Skin of body (tissue), 2 donors: ENCODE data around the gene RTEL1. TPM values are rescaled to one million over a fixed set of nuclear protein-coding genes. Genes with fewer than 3 reads are reported as not detected.
"Not testable (repeated sequence)": the region's sequence is repeated elsewhere in the genome, so short reads cannot be mapped to it uniquely, and the experiment has no call there.

Source experiments
- DNase-seq: peaks from one replicate; lab custom pipeline; 2025; lab: John Stamatoyannopoulos, UW
- total RNA-seq: library from RNA; depleted of rRNA; stranded (reverse); fragments of >200 nt; gene quantifications from one replicate; pipeline ENCODE4 v1.2.3, GENCODE V29; 2014

RTEL1 gene
- total RNA-seq, 1 donor from 2014 or later: 13.3 TPM

DNA sequence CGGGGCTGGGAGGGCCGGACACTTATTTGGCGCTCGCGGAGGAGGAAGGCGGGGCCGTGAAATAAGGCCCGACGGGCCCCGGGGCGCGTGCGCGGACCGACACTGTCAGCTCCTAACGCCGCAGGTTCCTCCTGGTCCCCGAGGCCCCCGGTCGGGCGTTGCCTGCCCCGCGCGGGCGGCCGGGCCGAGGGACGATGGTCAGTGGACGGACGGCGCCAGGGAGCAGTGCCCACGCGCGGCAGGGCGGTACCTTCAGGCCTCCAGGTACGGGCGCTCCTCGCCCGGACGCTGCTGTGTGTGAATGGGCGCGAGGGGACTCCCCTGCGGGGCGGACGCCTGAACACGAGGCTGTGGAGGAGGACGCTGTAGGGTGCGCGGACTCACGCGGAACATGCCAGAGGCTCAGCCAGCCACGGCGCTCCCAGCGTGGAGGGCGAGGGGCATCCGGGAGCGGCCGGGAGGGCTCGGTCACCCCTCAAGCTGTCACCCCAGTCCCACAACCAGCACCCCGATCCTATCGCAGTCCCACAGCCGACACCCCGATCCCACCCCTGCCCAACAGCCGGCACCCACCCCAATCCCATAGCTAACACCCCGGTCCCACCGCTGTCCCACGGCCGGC is 30.9 kb upstream of the RTEL1 start:
- peak; percentile 86 for DNase-seq

GRCh38 chr20:63627751-63628245 is 30.3 kb upstream of the RTEL1 start:
- no peak for DNase-seq

- peak; percentile 33 for DNase-seq
Observed at GRCh38 chr20:63628246-63628975, 29.7 kb upstream of the RTEL1 start.

- DNase-seq: not testable (repeated sequence)
Observed at GRCh38 chr20:63630956-63631355, 27.2 kb upstream of the RTEL1 start.

GRCh38 chr20:63631426-63631825 is 26.7 kb upstream of the RTEL1 start:
- DNase-seq: not testable (repeated sequence)

DNA sequence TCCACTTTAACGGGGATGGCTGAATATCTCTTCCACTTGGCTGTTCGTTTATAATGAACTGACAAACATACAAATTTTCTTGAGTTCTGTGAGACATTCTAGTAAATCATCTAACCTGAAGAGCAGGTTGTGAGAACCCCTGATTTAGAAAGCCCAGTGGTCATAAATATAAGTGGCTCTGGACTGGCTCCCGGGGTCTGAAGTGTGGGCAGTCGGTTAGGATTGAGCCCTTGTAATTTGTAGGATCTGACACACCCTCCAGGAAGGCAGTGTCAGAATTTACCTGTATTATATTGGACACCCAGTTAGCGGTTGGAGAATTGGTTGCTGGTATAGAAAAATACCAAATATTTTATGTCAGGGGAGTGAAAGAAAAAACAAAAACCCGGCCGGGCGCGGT is 24.4 kb upstream of the RTEL1 start:
- no peak for DNase-seq

DNA sequence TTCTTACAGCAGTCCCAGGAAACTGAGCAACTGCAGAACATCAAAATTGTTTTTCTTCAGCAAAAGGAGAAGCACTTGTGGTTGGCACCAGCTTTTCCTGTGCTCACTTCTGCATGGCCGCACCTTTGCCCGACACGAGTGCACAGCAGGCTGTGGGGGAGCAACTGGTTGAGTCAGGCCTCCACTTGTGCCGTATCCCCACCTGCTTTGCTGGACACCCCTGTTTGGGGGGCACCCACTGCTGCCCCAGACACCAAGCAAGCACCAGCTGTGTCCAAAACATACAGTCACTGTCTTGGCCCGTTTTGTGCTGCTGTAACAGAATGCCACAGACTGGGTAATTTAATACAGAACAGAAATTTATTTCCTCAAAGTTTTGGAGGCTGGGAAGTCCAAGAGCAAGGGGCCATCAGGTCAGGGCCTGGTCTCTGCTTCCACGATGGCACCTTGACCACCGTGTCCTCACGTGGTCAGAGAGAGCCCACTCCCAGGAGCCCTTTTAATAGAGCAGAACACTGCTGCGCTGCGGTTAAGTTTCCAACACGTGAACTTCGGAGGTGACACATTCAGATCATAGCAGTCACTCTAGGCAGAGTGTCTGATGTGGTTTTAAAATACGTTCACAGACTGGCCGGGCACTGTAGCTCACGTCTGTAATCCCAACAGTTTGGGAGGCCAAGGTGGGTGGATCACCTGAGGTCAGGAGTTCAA is 22.5 kb upstream of the RTEL1 start:
- DNase-seq: no peak

GRCh38 chr20:63636752-63637628 is 21.1 kb upstream of the RTEL1 start:
- no peak for DNase-seq

DNA sequence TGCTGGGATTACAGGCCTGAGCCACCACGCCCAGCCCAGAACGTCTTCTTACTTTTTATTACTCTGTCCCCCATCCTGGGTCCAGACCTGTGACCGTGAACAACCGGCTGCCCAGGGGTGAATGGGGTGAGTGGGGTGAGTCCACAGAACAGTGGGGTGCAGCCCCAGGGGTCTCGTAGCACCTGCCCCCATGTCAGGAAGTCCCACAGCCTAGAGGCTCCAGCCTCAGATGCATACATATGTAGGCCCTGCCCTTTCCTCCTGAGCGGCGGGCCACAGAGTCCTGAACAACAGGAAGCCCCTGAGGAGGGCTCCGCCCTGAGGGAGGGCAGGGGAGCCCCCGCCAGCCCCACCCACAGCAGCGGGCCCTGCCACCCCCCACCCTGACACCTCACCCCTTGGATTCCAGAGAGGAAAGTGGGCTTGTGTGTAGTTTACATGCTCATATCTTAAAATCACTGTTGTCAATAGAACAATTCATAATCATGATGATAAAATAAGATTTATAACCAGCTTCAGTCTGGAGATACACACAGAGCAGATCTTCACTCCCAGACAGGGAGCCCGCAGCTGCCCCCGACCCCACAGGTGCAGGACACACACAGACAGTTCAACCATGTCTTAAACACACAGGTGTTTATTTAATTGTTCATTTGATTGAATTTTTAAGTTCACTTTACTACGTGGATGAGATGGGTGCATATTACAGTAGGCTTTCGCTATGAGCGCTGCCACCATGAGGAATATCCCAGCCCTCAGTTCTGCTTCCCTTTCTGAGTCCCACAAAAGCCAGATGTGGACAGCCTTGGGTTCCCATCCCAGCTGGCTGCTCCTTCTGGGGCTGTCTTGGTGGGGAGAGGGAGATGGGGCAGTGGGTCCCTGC is 18.8 kb upstream of the RTEL1 start:
- no peak for DNase-seq

GRCh38 chr20:63640086-63640485 is 18.0 kb upstream of the RTEL1 start:
- no peak for DNase-seq

DNA sequence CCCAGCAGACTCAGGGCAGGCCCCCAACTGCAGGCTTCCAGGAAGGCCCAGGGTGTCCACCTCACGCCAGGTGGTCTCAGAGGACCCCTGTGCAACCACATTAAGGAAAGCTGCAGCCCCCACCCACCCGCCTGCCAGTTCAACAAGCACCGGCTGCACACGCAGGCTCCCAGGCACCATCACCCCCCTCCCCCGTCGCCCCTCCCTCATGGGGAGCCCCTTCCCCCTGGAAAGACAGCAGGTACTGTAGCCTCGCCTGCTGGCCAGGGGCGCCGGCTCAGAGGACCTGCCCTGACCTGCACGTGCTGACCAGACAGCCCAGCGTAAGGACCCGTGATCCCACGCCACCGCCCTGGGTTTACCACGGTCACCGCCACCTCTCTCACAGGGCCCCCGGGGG is 17.4 kb upstream of the RTEL1 start:
- DNase-seq: not testable (repeated sequence)

DNA sequence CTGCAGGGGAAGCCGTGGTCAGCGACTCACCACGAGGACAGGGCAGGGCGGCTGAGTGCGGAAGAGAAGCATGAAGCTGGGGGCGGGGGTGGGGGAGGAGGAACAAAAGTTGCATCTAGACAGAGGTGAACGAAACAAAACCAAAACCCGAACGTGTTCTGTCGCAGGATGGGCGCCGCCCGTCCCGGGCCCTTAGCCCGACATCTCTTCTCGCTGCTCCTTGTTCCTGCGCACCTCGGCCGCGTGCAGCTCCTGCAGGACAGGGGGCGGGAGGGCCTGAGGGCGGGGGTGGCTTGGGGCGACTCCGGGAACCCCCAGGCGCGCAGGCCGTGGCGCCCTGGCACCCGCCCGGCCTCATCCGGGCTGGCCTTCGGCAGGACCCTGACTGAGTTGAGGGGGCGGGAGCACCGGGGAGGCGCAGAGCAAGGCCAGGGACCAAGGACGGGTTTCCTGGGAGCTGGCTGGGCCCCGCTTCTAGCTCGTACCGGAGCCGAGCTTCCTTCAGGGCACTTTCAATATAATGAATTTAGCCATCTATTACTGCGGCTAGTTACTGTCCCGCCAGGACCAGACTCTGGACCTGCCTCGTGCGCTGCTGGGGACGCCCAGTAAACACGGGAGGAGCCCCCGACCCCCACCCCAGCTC is 16.8 kb upstream of the RTEL1 start:
- DNase-seq: no peak

DNA sequence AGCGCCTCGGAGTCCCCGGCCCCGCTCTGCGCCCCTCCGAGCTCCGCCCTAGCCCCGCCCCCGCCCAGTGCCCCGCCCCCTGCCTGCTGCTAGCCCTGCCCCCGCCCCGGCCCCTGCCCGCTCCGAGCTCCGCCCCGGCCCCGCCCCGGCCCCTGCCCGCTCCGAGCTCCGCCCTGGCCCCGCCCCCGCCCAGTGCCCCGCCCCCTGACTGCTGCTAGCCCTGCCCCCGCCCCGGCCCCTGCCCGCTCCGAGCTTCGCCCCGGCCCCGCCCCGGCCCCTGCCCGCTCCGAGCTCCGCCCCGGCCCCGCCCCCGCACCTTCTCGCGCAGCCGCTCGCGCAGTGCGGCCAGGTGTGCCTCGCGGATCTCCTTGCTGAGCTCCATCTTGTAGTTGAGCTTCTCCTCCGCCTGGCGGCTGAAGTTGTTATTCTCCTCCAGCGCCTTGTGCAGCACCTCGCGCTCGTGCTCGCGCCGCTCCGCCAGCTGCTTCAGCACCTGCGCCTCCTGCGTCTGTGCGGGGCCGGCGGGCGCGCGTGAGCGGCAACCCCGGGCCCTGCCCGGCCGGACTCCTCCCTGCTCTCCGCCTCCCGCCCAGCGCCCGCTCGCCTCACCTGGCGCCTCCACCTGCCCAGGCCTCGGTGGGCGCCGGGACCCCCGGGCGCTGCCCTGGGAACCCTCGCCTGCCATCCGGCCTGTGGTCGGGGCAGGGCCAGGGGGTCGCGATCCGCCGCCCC is 16.2 kb upstream of the RTEL1 start:
- peak; percentile 68 for DNase-seq

DNA sequence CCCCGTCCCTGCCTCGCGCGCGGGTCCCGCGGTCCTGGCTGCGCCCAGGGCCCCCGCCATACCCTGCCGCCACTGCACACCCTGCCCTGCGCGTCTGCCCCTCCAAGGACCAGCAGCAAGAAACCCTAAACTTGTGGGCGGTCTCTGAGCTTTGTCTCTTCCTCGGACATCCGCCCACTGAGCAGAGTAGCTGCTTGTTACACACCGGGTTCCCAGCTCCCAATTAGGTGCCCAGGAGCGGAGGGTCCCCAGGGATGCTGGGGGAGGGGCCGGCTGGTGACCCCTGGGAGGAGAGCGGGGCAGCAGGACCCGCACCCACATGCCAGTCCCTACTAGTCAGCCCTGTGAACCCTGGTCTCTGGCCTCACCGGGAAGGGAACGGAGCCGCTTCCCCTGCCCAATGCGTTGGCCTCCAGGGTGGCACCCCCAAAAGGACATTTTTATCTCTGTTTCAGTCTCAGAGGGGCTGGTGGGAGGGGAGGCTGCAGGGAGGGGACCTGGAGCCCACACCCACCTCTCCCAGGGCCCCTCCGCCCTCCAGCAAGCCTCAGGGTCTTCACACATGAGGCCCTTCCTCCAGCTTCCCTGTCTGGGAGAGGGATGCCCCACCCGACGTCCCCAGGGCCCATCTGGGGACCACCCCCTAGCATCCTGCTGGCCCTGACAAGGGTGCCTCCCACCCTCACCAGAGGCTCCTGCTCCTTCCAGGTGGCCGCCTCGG is 15.4 kb upstream of the RTEL1 start:
- no peak for DNase-seq

DNA sequence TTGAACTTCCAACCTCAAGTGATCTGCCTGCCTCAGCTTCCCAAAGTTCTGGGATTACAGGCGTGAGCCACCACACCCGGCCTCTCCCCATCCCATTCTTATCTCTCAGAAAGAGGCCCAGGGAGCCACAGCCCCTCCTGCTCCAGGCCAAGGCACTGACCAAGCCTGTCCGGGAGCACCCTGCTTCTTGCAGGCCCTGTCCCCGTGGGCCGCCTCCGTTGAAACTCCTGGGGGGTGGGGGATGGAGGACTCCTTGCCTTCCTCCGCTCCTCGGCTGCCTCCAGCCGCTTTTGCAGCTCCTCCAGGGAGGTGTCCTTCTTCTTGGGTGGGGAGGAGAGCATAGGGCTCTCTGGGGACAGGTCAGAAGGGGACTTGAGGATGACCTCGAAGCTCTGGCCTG is 14.6 kb upstream of the RTEL1 start:
- no peak for DNase-seq

DNA sequence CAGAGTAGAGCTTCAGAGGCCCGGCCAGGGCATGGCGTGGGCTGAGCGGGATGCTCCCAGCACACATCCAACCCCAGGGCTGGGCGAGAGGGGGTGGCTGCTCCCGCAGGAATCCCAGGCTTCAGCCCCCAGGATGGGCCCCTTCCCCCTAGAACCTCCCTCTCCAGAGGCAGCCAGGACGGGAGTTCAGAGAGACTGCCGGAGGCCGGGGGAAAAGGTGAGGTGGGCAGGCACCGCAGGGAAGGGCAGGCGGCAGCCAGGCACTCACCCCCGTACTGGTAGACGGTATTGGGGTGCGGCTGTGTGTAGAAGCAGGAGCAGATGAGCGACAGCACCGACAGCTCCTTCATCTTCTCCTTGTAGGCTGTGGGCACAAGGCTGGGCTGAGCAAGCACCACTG is 14.2 kb upstream of the RTEL1 start:
- no peak for DNase-seq

DNA sequence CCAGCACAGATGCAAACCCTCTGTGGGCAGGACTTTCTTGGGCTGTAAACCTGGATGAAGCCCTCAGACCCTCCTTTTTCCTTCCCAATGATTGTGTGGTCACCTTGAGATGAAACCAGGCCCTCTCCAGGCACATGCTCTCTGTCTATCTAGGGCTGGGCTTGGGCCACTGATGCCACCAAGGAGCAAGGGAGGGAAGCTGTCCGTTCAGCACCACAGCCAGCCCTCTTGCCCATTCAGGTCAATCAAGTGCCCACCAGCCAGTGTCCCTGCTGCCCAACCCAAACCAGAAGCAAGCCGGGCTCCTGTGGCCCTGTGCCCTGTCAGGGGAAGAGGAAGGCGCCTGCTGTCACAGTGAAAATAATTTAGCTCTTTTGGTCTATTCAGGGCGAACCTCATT is 12.9 kb upstream of the RTEL1 start:
- no peak for DNase-seq

DNA sequence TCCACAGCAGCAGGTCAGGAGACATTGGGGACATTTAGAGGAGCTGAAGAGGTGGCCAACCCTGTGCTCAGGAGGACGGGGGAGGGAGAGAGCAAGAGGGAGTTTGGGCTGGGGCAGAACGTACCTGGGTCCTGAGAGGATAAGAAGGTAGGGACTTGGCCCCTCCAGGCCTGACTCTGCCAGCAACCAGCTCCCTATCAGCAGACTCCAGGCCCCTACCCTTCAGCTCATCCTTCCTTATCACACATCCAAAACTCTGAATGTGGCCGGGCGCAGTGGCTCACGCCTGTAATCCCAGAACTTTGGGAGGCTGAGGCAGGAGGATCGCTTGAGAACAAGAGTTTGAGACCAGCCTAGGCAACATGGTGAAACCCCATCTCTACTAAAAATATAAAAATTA is 9.9 kb upstream of the RTEL1 start:
- DNase-seq: no peak
